ENCODE measurements around the gene ZNF30.
"Not testable (repeated sequence)": the region's sequence is repeated elsewhere in the genome, so short reads cannot be mapped to it uniquely, and the experiment has no call there.

The ZNF30 gene

DNA sequence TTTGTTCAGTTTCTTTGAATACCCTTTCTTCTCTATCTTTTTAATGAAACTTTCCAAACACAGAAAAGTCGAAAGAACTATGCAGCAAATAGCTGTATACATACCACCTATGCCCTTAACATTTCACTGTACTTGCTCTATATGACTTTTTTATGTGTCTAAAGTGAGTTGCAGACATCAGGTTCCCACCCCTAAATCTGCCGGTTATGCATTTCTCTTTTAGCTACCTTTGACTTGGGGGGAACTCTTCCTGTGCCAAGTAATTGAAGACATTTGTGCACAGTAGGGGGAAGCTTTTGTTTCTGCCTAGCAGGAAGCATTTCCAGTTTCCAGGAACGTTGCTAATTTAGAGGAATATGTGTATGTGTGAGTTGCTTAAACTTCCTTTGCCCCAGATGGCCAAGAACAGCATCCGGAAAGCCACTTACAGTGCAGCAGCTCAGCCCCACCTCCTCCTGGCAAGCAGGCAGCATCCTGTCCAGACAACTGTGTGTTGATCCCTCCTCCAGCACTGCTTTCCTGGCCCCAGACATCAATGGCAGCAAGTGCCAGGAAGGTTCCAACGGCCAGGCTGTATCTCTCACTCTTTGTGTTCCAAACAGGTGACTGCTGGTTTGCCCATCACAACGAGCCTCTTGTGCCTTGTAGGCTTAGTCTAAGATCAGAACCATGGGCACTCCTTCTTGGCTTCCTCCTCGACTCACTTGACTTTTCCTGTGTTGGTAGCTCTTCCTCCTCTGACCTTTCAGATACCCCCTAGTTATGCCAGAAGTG, 58.7 kb downstream of the ZNF30 start:
- DNase-seq (ENCODE audit: low read depth), result no peak

DNA sequence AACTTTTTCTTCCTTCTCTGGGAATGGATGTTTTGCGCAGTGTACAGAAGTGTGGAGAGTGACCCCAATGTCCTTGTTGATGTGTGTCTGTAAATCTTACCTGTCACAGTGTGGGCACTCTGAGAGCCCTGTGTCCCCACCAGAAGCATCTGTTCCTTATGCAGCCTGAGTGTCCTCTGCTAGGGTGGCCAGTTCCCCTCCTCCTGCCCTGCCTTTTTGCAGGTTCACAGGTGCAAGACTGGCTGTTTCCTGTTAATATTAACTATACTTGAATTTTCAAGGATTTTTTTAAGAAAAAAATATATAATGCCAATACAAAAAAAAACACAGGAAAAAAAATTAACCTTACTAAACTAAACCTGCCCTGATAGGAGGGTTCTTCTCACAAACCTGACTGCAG, 61.4 kb downstream of the ZNF30 start:
- no peak for DNase-seq (ENCODE audit: low read depth)

DNA sequence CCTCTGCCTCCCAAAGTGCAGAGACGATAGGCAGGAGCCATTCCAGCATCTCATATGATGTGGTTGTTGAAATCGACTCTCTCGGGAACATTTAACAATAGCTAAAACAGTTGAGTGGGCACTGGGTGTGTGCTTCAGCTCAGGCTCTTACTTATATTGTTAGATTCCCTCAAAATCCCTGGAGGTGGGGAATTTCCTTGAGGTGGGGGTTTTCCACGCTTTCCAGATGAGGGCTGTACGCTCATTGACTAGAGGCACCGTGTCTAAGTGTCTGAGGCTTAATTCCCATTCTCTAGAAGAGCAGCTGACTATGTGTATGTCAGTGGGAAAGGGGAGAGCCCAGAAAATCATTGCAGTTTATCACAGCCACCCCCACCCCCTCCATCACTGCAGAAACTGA, 62.6 kb downstream of the ZNF30 start:
- no peak for DNase-seq (ENCODE audit: low read depth)

DNA sequence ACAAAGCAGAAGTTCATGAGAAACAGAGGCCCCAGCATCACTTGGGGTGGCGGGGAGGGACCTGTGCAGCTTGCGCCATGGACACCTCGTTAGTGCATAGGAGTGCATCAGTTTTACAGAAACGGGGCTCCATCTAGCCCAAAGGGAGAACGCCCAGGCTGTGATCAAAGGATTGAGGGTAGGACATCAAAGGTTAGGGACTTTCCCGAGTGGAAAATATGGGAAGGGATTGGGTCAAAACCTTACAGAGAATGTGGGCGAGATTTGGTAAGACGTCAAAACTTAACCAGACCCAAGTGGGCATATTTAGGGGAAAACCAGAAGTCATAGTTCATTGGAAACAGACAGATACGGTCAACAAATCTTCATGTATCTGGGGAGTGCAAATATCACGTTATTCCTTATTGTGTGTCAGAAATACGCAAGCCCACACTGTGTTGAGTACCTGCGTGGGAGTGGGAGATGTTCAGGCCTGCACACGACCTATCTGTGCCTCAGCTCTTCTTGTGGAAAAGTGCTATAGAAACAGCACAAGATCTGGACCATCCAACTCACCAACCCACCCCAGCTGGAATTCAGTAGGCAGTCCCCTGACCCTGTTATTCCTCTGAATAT, 64.0 kb downstream of the ZNF30 start:
- no peak for DNase-seq (ENCODE audit: low read depth)

DNA sequence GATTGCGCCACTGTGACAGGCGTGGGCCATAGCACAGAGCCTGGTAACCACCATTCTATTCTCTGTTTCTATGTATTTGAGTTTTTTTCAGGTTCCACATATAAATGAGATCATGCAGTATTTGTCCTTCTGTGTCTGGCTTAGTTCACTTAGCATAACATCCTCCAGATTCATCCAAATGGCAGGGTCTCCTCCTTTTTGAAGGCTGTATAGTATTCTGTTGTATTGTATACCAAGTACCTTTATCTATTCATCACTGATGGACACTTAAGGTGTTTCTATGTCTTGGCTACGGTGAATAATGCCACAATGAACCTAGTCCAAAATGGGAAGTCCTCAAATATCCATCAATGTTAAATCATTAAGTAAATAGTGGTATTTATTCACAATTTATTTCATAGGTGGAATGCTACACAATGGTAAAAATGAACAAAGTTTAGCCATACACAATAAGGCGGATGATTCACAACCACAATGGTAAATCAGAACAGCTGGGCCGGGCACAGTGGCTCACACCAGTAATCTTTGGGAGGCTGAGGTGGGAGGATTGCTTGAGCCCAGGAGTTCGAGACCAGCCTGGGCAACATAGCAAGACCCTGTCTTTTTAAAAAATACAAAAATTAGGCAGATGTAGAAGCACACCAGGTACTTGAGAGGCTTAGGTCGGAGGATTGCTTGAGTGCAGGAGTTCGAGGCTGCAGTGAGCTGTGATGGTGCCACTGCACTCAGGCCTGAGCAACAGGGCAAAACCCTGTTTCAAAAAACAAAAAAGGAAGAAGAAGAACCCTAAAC, 65.0 kb downstream of the ZNF30 start:
- DNase-seq (ENCODE audit: low read depth), result no peak

DNA sequence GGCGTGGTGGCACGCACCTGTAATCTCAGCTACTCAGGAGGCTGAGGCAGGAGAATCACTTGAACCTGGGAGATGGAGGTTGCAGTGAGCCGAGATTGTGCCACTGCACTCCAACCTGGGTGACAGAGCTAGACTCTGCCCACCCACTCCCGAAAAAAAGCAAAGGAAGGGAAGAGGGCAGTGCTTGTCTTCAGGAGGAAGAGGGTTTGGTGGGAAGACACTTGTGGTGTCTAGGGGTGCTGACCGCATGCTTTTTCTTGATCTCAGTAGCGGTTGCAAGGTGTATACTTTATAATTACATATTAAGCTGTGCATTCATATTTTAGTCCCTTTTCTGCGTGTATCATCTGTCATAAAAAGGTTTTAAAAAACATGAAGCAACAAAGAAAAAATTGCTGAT, 65.9 kb downstream of the ZNF30 start:
- not testable (repeated sequence) for DNase-seq (ENCODE audit: low read depth)

DNA sequence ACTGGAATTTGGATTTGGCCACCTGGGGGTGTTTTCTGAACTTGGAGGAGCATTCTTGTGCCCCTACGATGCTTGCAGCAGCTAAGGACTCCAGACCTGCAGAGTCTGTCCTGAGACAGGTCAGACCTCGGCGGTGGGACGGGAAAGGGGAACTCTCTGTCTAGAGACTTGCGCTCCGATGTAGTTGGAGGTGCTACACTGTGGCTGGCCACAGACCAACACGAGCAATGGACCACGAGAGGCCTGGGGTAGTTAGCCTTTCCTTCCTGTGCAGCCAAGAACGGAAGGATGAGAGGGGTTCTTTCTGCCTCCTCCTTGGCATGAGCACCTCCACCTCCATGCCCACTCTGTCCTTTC, 67.6 kb downstream of the ZNF30 start:
- DNase-seq (ENCODE audit: low read depth), result no peak
